Measurements from ENCODE around the gene LRP3.

- TF ChIP-seq CTCF (IDR thresholded peaks at IDR 0.05) (no peak), POLR2A (IDR thresholded peaks at IDR 0.05) (no peak)
Measured at GRCh38 chr19:33208371-33208895, 14.3 kb downstream of the LRP3 start.

Data from adrenal gland (tissue), 5 donors.